WTC11 (cell line): ENCODE data around the gene DSE. TPM values are rescaled to one million over a fixed set of nuclear protein-coding genes. Genes with fewer than 3 reads are reported as not detected.

Source experiments
- ATAC-seq: fragments of 200-7000 bp; cut with Tn5 transposase; 2 replicates; pipeline ENCODE4 v1.10.0; 2021; ENCODE audit warnings: mild to moderate bottlenecking, moderate library complexity
- CTCF ChIA-PET: fragments of 300-600 bp; sonication (Branson Sonifier 250); formaldehyde crosslinking; loops from one replicate; lab custom pipeline; 2021; ENCODE audit warnings: antibody characterized with exemption; lab: Charles Lee
- POLR2A ChIA-PET: fragments of 350-600 bp; sonication (Branson Sonifier 250); formaldehyde crosslinking; loops from one replicate; lab custom pipeline; 2021; ENCODE audit warnings: antibody characterized with exemption; lab: Charles Lee
- DNase-seq: peaks from one replicate; pipeline ENCODE4 v3.0.0; 2021; ENCODE audit warnings: low spot score
- H3K27ac Mint-ChIP-seq: 2 replicates; pipeline ENCODE4 v1.8.0; 2021; ENCODE audit warnings: mixed read lengths
- H3K27me3 Mint-ChIP-seq: 2 replicates; pipeline ENCODE4 v1.8.0; 2021; ENCODE audit warnings: low read depth, mild to moderate bottlenecking, moderate library complexity, mixed read lengths
- H3K36me3 Mint-ChIP-seq: 2 replicates; pipeline ENCODE4 v1.8.0; 2021; ENCODE audit warnings: mixed read lengths
- H3K4me1 Mint-ChIP-seq: 2 replicates; pipeline ENCODE4 v1.8.0; 2022; ENCODE audit warnings: mixed read lengths
- H3K4me3 Mint-ChIP-seq: 2 replicates; pipeline ENCODE4 v1.8.0; 2021; ENCODE audit warnings: mild to moderate bottlenecking, moderate library complexity, mixed read lengths
- H3K9me3 Mint-ChIP-seq: 2 replicates; pipeline ENCODE4 v1.8.0; 2021; ENCODE audit warnings: mixed read lengths
- CREM ChIP-seq: sonication (generic); formaldehyde crosslinking; IDR thresholded peaks from 2 replicates; pipeline ENCODE4 v1.8.1; 2022; ENCODE audit warnings: mild to moderate bottlenecking, missing genetic modification reagents, moderate library complexity
- NR2C2 ChIP-seq: sonication (generic); formaldehyde crosslinking; IDR thresholded peaks from 2 replicates; pipeline ENCODE4 v1.8.0; 2022; ENCODE audit warnings: mild to moderate bottlenecking, missing genetic modification reagents
- RORB ChIP-seq: fragments of 250-450 bp; sonication (Bioruptor Pico); IDR thresholded peaks from 2 replicates; pipeline ENCODE4 v1.9.0; 2021; ENCODE audit warnings: mild to moderate bottlenecking
- SMAD3 ChIP-seq: sonication (generic); formaldehyde crosslinking; IDR thresholded peaks from 2 replicates; pipeline ENCODE4 v1.8.0; 2022; ENCODE audit warnings: missing genetic modification reagents, mild to moderate bottlenecking, borderline replicate concordance
- ZNF423 ChIP-seq: fragments of 250-450 bp; sonication (Bioruptor Pico); IDR thresholded peaks from 2 replicates; pipeline ENCODE4 v2.1.2; 2022; ENCODE audit warnings: mild to moderate bottlenecking, moderate library complexity
- total RNA-seq: library from RNA; stranded (reverse); gene quantifications from 3 replicates; pipeline ENCODE4 v1.2.3, GENCODE V29; 2021
- TF ChIP-seq, protein P1 (sequence below): sonication (generic); formaldehyde crosslinking; IDR thresholded peaks from 2 replicates; pipeline ENCODE4 v1.8.0; 2022; ENCODE audit warnings: mild to moderate bottlenecking, missing genetic modification reagents
- TF ChIP-seq, protein P2 (sequence below): sonication (generic); formaldehyde crosslinking; conservative IDR thresholded peaks from 2 replicates; pipeline ENCODE4 v1.8.1; 2023; ENCODE audit warnings: mild to moderate bottlenecking, low read depth, missing genetic modification reagents, moderate library complexity
- TF ChIP-seq, protein P3 (sequence below): fragments of 250-450 bp; sonication (Bioruptor Pico); IDR thresholded peaks from 2 replicates; pipeline ENCODE4 v1.8.0; 2021; ENCODE audit warnings: mild to moderate bottlenecking
- TF ChIP-seq, protein P4 (sequence below): sonication (generic); formaldehyde crosslinking; IDR thresholded peaks from 2 replicates; pipeline ENCODE4 v1.8.0; 2022; ENCODE audit warnings: missing genetic modification reagents
- TF ChIP-seq, protein P5 (sequence below): sonication (generic); formaldehyde crosslinking; IDR thresholded peaks from 2 replicates; pipeline ENCODE4 v1.8.0; 2023; ENCODE audit warnings: missing genetic modification reagents
- TF ChIP-seq, protein P6 (sequence below): fragments of 250-450 bp; sonication (Bioruptor Pico); conservative IDR thresholded peaks from 2 replicates; pipeline ENCODE4 v1.9.0; 2021; ENCODE audit warnings: mild to moderate bottlenecking

DSE gene
- total RNA-seq, 1 experiment from 2014 or later: 78.3 TPM

DNA sequence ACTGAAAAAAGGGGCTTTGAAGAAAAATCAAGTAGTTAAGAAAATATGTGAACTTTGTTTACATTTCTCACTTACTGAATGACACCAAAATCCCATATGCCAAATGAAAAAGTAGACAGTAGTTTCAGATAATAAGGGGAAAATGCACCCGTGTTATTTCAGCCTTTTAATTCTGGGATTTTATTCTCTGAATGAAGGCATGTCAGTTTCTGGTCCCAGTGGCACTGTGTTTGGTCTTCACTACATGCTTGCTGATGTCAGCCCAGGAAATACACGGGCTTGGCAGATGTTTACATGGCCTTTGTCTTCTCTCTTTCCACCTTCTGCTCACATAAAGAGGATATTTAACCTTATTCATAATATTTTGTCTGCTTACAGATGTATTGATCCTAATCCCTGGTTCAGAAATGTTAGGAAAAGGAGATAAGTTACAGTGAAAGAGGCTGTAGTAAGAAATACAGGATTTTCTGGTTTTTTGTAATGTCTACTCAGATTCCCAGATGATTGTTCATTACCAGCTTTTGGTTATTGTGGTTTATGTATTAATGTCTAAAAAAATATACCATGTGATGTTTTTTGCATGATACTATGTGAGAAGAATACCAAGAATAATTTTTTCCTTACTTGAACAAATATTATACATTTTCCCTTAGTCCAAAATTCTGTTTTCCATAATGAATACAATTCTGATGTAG lies 27.7 kb downstream of the DSE start (continued):
- TF ChIP-seq, protein P1, sequence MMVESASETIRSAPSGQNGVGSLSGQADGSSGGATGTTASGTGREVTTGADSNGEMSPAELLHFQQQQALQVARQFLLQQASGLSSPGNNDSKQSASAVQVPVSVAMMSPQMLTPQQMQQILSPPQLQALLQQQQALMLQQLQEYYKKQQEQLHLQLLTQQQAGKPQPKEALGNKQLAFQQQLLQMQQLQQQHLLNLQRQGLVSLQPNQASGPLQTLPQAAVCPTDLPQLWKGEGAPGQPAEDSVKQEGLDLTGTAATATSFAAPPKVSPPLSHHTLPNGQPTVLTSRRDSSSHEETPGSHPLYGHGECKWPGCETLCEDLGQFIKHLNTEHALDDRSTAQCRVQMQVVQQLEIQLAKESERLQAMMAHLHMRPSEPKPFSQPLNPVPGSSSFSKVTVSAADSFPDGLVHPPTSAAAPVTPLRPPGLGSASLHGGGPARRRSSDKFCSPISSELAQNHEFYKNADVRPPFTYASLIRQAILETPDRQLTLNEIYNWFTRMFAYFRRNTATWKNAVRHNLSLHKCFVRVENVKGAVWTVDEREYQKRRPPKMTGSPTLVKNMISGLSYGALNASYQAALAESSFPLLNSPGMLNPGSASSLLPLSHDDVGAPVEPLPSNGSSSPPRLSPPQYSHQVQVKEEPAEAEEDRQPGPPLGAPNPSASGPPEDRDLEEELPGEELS (CRISPR knock-in tag): no peak
- TF ChIP-seq ZNF423 (CRISPR knock-in tag): no peak
- TF ChIP-seq, protein P2, sequence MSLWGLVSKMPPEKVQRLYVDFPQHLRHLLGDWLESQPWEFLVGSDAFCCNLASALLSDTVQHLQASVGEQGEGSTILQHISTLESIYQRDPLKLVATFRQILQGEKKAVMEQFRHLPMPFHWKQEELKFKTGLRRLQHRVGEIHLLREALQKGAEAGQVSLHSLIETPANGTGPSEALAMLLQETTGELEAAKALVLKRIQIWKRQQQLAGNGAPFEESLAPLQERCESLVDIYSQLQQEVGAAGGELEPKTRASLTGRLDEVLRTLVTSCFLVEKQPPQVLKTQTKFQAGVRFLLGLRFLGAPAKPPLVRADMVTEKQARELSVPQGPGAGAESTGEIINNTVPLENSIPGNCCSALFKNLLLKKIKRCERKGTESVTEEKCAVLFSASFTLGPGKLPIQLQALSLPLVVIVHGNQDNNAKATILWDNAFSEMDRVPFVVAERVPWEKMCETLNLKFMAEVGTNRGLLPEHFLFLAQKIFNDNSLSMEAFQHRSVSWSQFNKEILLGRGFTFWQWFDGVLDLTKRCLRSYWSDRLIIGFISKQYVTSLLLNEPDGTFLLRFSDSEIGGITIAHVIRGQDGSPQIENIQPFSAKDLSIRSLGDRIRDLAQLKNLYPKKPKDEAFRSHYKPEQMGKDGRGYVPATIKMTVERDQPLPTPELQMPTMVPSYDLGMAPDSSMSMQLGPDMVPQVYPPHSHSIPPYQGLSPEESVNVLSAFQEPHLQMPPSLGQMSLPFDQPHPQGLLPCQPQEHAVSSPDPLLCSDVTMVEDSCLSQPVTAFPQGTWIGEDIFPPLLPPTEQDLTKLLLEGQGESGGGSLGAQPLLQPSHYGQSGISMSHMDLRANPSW (CRISPR knock-in tag): no peak
- TF ChIP-seq, protein P3, sequence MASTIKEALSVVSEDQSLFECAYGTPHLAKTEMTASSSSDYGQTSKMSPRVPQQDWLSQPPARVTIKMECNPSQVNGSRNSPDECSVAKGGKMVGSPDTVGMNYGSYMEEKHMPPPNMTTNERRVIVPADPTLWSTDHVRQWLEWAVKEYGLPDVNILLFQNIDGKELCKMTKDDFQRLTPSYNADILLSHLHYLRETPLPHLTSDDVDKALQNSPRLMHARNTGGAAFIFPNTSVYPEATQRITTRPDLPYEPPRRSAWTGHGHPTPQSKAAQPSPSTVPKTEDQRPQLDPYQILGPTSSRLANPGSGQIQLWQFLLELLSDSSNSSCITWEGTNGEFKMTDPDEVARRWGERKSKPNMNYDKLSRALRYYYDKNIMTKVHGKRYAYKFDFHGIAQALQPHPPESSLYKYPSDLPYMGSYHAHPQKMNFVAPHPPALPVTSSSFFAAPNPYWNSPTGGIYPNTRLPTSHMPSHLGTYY (CRISPR knock-in tag): no peak
- TF ChIP-seq, protein P4, sequence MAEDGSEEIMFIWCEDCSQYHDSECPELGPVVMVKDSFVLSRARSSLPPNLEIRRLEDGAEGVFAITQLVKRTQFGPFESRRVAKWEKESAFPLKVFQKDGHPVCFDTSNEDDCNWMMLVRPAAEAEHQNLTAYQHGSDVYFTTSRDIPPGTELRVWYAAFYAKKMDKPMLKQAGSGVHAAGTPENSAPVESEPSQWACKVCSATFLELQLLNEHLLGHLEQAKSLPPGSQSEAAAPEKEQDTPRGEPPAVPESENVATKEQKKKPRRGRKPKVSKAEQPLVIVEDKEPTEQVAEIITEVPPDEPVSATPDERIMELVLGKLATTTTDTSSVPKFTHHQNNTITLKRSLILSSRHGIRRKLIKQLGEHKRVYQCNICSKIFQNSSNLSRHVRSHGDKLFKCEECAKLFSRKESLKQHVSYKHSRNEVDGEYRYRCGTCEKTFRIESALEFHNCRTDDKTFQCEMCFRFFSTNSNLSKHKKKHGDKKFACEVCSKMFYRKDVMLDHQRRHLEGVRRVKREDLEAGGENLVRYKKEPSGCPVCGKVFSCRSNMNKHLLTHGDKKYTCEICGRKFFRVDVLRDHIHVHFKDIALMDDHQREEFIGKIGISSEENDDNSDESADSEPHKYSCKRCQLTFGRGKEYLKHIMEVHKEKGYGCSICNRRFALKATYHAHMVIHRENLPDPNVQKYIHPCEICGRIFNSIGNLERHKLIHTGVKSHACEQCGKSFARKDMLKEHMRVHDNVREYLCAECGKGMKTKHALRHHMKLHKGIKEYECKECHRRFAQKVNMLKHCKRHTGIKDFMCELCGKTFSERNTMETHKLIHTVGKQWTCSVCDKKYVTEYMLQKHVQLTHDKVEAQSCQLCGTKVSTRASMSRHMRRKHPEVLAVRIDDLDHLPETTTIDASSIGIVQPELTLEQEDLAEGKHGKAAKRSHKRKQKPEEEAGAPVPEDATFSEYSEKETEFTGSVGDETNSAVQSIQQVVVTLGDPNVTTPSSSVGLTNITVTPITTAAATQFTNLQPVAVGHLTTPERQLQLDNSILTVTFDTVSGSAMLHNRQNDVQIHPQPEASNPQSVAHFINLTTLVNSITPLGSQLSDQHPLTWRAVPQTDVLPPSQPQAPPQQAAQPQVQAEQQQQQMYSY (CRISPR knock-in tag): no peak

DNA sequence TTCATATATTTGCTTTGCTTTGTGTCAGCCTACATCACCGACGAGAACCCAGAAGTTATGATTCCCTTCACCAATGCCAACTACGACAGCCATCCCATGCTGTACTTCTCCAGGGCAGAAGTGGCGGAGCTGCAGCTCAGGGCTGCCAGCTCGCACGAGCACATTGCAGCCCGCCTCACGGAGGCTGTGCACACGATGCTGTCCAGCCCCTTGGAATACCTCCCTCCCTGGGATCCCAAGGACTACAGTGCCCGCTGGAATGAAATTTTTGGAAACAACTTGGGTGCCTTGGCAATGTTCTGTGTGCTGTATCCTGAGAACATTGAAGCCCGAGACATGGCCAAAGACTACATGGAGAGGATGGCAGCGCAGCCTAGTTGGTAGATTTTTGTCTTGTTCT lies 28.5 kb downstream of the DSE start:
- H3K27ac Mint-ChIP-seq: peak overlapping the region; percentile 53
- H3K9me3 Mint-ChIP-seq: peaks cover 4% of the 10 kb centered on the region
- ATAC-seq: no peak
- TF ChIP-seq SMAD3 (CRISPR knock-in tag): no peak
- TF ChIP-seq CREM (CRISPR knock-in tag): no peak
- TF ChIP-seq, protein P5, sequence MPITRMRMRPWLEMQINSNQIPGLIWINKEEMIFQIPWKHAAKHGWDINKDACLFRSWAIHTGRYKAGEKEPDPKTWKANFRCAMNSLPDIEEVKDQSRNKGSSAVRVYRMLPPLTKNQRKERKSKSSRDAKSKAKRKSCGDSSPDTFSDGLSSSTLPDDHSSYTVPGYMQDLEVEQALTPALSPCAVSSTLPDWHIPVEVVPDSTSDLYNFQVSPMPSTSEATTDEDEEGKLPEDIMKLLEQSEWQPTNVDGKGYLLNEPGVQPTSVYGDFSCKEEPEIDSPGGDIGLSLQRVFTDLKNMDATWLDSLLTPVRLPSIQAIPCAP (CRISPR knock-in tag): no peak
- TF ChIP-seq, protein P6, sequence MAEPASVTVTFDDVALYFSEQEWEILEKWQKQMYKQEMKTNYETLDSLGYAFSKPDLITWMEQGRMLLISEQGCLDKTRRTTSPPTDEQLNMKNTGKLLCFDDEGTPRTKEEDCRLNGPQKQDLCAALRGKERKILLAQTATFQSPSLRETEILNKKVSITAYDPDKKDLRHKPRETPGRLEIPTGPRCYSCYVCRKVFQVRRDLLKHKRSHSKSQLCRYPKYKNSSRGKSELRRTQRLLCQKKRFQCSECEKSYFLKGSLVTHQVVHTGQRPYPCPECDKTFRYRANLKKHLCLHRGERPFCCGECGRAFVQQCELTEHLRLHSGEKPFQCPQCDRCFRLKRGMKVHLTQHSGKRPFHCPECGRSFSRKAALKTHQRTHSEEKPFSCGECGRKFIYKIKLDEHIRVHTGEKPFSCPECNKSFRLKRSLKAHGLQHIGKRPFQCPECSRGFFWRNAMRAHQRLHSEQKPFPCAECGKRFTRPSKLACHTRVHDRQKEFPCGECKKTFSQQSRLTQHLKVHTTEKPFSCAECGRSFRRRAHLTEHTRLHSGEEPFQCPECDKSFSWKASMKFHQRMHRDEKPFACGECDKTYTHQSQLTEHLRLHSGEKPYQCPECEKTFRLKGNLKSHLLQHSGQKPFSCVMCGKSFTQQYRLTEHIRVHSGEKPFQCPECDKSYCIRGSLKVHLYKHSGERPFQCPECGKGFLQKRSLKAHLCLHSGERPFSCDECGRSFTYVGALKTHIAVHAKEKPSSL (CRISPR knock-in tag): no peak
- no peak for TF ChIP-seq RORB (CRISPR knock-in tag)
- TF ChIP-seq NR2C2: no peak
- TF ChIP-seq, all 79 proteins: peak for 0
- CTCF ChIA-PET: no interaction called here
- no peak for DNase-seq
- Mint-ChIP-seq H3K27me3 (no peaks in the 10 kb centered on the region), H3K36me3 (peaks cover 16% of the 10 kb centered on the region), H3K4me3 (no peak overlapping the region), H3K4me1 (peaks cover 43% of the 10 kb centered on the region)
- POLR2A ChIA-PET: no interaction called here
